Fibroblast of pulmonary artery (primary cell): Measurements from ENCODE around the gene PHACTR1.

Source experiments
- DNase-seq: peaks from one replicate; pipeline ENCODE4 v3.0.0-alpha.2; 2010; ENCODE audit warnings: low read depth
- H3K4me3 ChIP-seq: replicated peaks from 2 replicates; pipeline ENCODE4 v1.5.1; 2011; ENCODE audit warnings: low read depth, mild to moderate bottlenecking, control low read depth, low read length, moderate library complexity
- CTCF ChIP-seq: IDR thresholded peaks from 2 replicates; pipeline ENCODE4 v1.5.1; 2011; ENCODE audit warnings: mild to moderate bottlenecking, control low read depth, low read length, inconsistent platforms; ENCODE audit errors: missing control alignments

Gene PHACTR1

DNA sequence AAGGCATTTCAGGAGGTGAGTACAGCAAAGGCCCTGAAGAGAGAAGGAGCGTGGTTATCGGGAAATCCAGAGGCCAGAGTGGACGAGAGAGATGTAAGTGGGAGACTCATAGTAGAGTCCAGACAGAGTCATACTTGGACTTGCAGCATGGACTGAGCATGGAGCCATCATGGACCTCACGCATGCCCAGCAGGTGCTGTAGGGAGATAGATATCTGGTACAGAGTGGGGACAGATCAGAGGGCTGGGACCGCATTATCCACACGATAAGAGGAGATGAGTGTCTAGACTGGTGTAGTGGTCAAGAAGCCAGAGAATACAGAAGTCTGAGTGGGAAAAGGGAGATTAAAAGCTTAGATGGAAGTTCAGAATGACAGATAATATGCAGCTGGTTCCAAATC lies 484.8 kb downstream of the PHACTR1 start:
- TF ChIP-seq CTCF: no peak
- no peak overlapping the region for H3K4me3 ChIP-seq
- DNase-seq: no peak

GRCh38 chr6:13203145-13203544 lies 486.6 kb downstream of the PHACTR1 start:
- no peak overlapping the region for H3K4me3 ChIP-seq
- DNase-seq: no peak
- no peak for TF ChIP-seq CTCF

DNA sequence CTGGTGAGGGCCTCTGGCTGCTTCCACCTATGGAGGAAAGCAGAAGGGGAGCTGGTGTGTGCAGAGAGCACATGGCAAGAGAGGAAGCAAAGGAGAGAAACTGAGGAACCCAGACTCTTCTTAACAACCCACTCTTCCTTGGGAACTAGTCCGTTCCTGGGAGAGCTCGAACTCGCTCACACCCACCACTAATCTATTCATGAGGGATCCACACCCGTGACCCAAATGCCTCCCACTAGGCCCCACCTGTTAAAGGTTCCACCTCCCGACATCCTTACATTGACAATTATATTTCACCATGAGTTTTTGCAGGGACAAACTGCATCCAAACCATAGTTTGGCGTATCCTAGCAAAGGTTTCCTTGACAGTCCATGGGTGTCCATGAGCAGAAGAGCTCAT lies 488.5 kb downstream of the PHACTR1 start:
- TF ChIP-seq CTCF: no peak
- DNase-seq: no peak
- no peak overlapping the region for H3K4me3 ChIP-seq

- no peak overlapping the region for H3K4me3 ChIP-seq
- TF ChIP-seq CTCF: no peak
- DNase-seq: no peak
These were observed 495.5 kb downstream of the PHACTR1 start for GRCh38 chr6:13212096-13212495.

- no peak overlapping the region for H3K4me3 ChIP-seq
- DNase-seq: no peak
- no peak for TF ChIP-seq CTCF
These were observed 496.0 kb downstream of the PHACTR1 start for GRCh38 chr6:13212538-13212937.

- DNase-seq: no peak
- no peak overlapping the region for H3K4me3 ChIP-seq
- TF ChIP-seq CTCF: no peak
These were observed 498.8 kb downstream of the PHACTR1 start for GRCh38 chr6:13215390-13215789.

GRCh38 chr6:13216236-13217014 lies 499.9 kb downstream of the PHACTR1 start:
- H3K4me3 ChIP-seq: no peak overlapping the region
- no peak for DNase-seq
- no peak for TF ChIP-seq CTCF
